Measurements from ENCODE around the gene SLCO3A1.

- TF ChIP-seq CTCF (IDR thresholded peaks at IDR 0.05), result no peak
- TF ChIP-seq POLR2A (IDR thresholded peaks at IDR 0.05), result no peak
These were observed 60.1 kb downstream of the SLCO3A1 start for GRCh38 chr15:91913560-91913959.
